Caco-2 (cell line): ENCODE measurements around the gene ATG12. TPM values are rescaled to one million over a fixed set of nuclear protein-coding genes. Genes with fewer than 3 reads are reported as not detected.
A peak's percentile ranks its signal among the peaks of the same experiment; 100 is the strongest.
"Not testable (repeated sequence)": the region's sequence is repeated elsewhere in the genome, so short reads cannot be mapped to it uniquely, and the experiment has no call there.

ENCODE experiments used
- BruUV-seq: library from RNA; stranded (reverse); fragments of 400-500 nt; replicated peaks from 2 replicates; lab custom pipeline; 2021; lab: Mats Ljungman, UMichigan
- CTCF ChIA-PET: fragments of 300-600 bp; sonication (Branson Sonifier 250); formaldehyde crosslinking; loops from one replicate; lab custom pipeline; 2022; ENCODE audit warnings: antibody characterized with exemption; lab: Charles Lee
- POLR2A ChIA-PET: fragments of 300-600 bp; sonication (Branson Sonifier 250); formaldehyde crosslinking; loops from one replicate; lab custom pipeline; 2022; ENCODE audit warnings: antibody characterized with exemption; lab: Charles Lee
- DNase-seq, 2 experiments: peaks; one replicate each; pipeline versions ENCODE4 v3.0.0 to v3.0.0-alpha.2; 2020 to 2022
- H3K27me3 ChIP-seq: replicated peaks from 2 replicates; pipeline ENCODE4 v1.6.0; 2011; ENCODE audit warnings: low read length; ENCODE audit not compliant: control insufficient read depth, insufficient read depth
- H3K36me3 ChIP-seq: 2 replicates; pipeline ENCODE4 v1.5.1; 2011; ENCODE audit warnings: low read length; ENCODE audit not compliant: control insufficient read depth, insufficient read depth
- H3K4me1 ChIP-seq: fragments of 250-450 bp; sonication (Bioruptor Pico); 2 replicates; pipeline ENCODE4 v1.5.1; 2020; ENCODE audit warnings: mild to moderate bottlenecking
- H3K4me3 ChIP-seq: 2 replicates; pipeline ENCODE4 v1.5.1; 2011; ENCODE audit warnings: low read depth, mild to moderate bottlenecking, control low read depth, low read length
- H3K9me3 ChIP-seq: fragments of 250-450 bp; sonication (Bioruptor Pico); 2 replicates; pipeline ENCODE4 v1.5.1; 2020; ENCODE audit warnings: mild to moderate bottlenecking, moderate library complexity
- H3K27ac Mint-ChIP-seq: one replicate; pipeline ENCODE4 v1.8.0; 2022; ENCODE audit warnings: mixed read lengths; ENCODE audit not compliant: unreplicated experiment
- H3K27me3 Mint-ChIP-seq: one replicate; pipeline ENCODE4 v1.8.0; 2022; ENCODE audit warnings: mixed read lengths; ENCODE audit not compliant: insufficient read depth, unreplicated experiment
- H3K36me3 Mint-ChIP-seq: one replicate; pipeline ENCODE4 v1.8.0; 2022; ENCODE audit warnings: mild to moderate bottlenecking, mixed read lengths; ENCODE audit not compliant: insufficient read depth, unreplicated experiment
- H3K4me1 Mint-ChIP-seq: one replicate; pipeline ENCODE4 v1.8.0; 2022; ENCODE audit warnings: low read depth, mixed read lengths; ENCODE audit not compliant: unreplicated experiment
- H3K4me3 Mint-ChIP-seq: one replicate; pipeline ENCODE4 v1.8.0; 2022; ENCODE audit warnings: mild to moderate bottlenecking, moderate library complexity, mixed read lengths; ENCODE audit not compliant: unreplicated experiment
- H3K9me3 Mint-ChIP-seq: one replicate; pipeline ENCODE4 v1.8.0; 2022; ENCODE audit warnings: mixed read lengths; ENCODE audit not compliant: unreplicated experiment
- CTCF ChIP-seq, 2 experiments: fragments of 200-600 bp in 1 of 2; IDR thresholded peaks; 1 replicate in 1 of 2; 2 replicates in 1 of 2; pipeline versions ENCODE4 v1.5.1 to v1.8.0; 2011 to 2022; ENCODE audit warnings: antibody characterized with exemption in 1 of 2, control low read depth in 1 of 2, inconsistent platforms in 1 of 2, low read depth in 1 of 2, low read length in 1 of 2, mild to moderate bottlenecking in 1 of 2, moderate library complexity in 1 of 2; ENCODE audit not compliant: insufficient read depth in 1 of 2, severe bottlenecking in 1 of 2, unreplicated experiment in 1 of 2
- intact Hi-C: fragments of 100-400 bp; cut with micrococcal nuclease; formaldehyde crosslinking; loops from one replicate; pipeline ENCODE4 v1.10.0; 2022; ENCODE audit not compliant: unreplicated experiment
- total RNA-seq: library from RNA; stranded (reverse); gene quantifications from 2 replicates; pipeline ENCODE4 v1.2.3, GENCODE V29; 2022

Gene ATG12
- total RNA-seq, 1 experiment from 2014 or later, result 46.8 TPM

DNA sequence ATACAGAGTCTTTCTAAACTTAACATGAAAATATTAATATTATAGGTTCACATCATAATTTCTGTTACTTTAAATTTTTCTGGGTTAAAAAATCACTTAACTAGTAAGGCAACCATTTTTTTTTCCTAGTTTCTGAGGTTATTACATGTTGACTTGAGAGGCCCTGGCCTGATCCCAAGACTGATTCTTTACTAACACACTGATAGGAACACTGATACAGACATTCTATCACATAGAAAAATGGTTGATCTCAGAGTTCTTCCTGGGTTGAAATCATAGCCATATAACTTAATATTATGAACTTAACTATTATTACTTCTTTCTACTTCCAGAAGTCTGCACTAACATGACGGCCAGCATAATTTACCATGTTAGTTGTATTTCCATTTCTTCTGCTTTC lies 43.3 kb upstream of the ATG12 start:
- BruUV-seq, result no TSS peak
- no peaks in the 10 kb centered on the region for H3K9me3 ChIP-seq
- ChIA-PET CTCF (no interaction called here), POLR2A (no interaction called here)
- no peaks in the 10 kb centered on the region for H3K36me3 ChIP-seq
- DNase-seq, result no peak
- H3K4me1 ChIP-seq, result no peaks in the 10 kb centered on the region; the same call in 1 of the 2 replicates
- H3K27ac Mint-ChIP-seq, result no peak overlapping the region
- H3K4me1 Mint-ChIP-seq, result peaks cover 7% of the 10 kb centered on the region
- peaks cover 14% of the 10 kb centered on the region for H3K36me3 Mint-ChIP-seq
- no peaks in the 10 kb centered on the region for H3K27me3 ChIP-seq
- H3K4me3 Mint-ChIP-seq, result no peak overlapping the region
- no peak overlapping the region for H3K4me3 ChIP-seq
- no peaks in the 10 kb centered on the region for H3K27me3 Mint-ChIP-seq
- H3K9me3 Mint-ChIP-seq, result peaks cover 26% of the 10 kb centered on the region
- TF ChIP-seq CTCF (IDR thresholded peaks at IDR 0.05; ENCODE audit: insufficient read depth in 1 of 2, low read depth in 1 of 2, low read length in 1 of 2, severe bottlenecking in 1 of 2, unreplicated experiment in 1 of 2), result no peak
- intact Hi-C loops, result no loop called here

- H3K36me3 Mint-ChIP-seq, intact Hi-C loops, H3K36me3 ChIP-seq, POLR2A ChIA-PET, H3K4me1 ChIP-seq, H3K4me3 Mint-ChIP-seq, H3K9me3 ChIP-seq, H3K27ac Mint-ChIP-seq, H3K27me3 ChIP-seq, DNase-seq, H3K4me1 Mint-ChIP-seq, H3K4me3 ChIP-seq, H3K27me3 Mint-ChIP-seq, BruUV-seq, CTCF ChIA-PET: not testable (repeated sequence)
- peaks cover 26% of the 10 kb centered on the region for H3K9me3 Mint-ChIP-seq
These were observed 41.1 kb upstream of the ATG12 start for GRCh38 chr5:115882434-115882833.

DNA sequence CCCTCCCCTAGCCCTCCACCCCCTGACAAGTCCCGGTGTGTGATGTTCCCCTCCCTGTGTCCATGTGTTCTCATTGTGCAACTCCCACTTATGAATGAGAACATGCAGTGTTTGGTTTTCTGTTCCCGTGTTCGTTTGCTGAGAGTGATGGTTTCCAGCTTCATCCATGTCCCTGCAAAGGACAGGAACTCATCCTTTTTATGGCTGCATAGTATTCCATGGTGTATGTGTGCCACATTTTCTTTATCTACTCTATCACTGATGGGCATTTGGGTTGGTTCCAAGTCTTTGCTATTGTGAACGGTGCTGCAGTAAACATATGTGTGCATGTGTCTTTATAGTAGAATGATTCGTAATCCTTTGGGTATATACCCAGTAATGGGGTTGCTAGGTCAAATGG lies 36.0 kb upstream of the ATG12 start:
- H3K9me3 ChIP-seq, H3K4me3 ChIP-seq, DNase-seq, H3K4me3 Mint-ChIP-seq, H3K27ac Mint-ChIP-seq, CTCF ChIA-PET, H3K36me3 ChIP-seq, H3K4me1 ChIP-seq, H3K27me3 Mint-ChIP-seq, POLR2A ChIA-PET, H3K27me3 ChIP-seq, intact Hi-C loops, BruUV-seq: not testable (repeated sequence)
- Mint-ChIP-seq H3K4me1 (peaks cover 15% of the 10 kb centered on the region), H3K36me3 (peaks cover 11% of the 10 kb centered on the region), H3K9me3 (peaks cover 26% of the 10 kb centered on the region)

DNA sequence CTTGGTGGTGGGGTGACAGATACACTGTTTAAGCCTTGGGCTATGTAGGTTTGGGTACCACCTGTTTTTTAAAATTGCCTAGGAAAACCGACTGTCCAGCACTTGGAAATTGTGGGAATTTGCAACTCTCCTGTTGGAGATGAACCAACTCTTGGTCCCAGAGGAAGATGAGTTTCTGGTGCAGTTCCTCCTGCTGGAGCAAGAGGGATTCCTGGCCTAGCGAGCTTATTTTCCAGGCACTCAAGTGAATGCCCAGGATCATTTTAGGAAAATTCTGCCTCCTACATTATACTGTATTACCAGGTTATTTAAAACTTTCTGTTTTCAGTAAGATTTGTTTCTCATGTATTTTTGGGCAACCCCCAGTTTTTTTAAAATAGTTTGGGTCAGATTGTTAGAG lies 34.1 kb upstream of the ATG12 start:
- DNase-seq, result no peak
- H3K9me3 Mint-ChIP-seq, result peaks cover 8% of the 10 kb centered on the region
- peaks cover 3% of the 10 kb centered on the region; the same call in 1 of the 2 replicates for H3K4me1 ChIP-seq
- H3K27me3 Mint-ChIP-seq, result no peaks in the 10 kb centered on the region
- no peak overlapping the region for H3K4me3 ChIP-seq
- ChIA-PET CTCF (no interaction called here), POLR2A (no interaction called here)
- BruUV-seq, result no TSS peak
- TF ChIP-seq CTCF (IDR thresholded peaks at IDR 0.05; ENCODE audit: insufficient read depth in 1 of 2, low read depth in 1 of 2, low read length in 1 of 2, severe bottlenecking in 1 of 2, unreplicated experiment in 1 of 2), result peak; percentile 20 to 27
- H3K36me3 ChIP-seq, result no peaks in the 10 kb centered on the region; the same call in 1 of the 2 replicates
- H3K9me3 ChIP-seq, result no peaks in the 10 kb centered on the region
- H3K27me3 ChIP-seq, result no peaks in the 10 kb centered on the region
- intact Hi-C loops, result no loop called here
- H3K27ac Mint-ChIP-seq, result no peak overlapping the region
- no peak overlapping the region for H3K4me3 Mint-ChIP-seq
- H3K36me3 Mint-ChIP-seq, result peaks cover 16% of the 10 kb centered on the region
- H3K4me1 Mint-ChIP-seq, result peaks cover 8% of the 10 kb centered on the region
